ENCODE data around the gene PDE6B.

Gene PDE6B

DNA sequence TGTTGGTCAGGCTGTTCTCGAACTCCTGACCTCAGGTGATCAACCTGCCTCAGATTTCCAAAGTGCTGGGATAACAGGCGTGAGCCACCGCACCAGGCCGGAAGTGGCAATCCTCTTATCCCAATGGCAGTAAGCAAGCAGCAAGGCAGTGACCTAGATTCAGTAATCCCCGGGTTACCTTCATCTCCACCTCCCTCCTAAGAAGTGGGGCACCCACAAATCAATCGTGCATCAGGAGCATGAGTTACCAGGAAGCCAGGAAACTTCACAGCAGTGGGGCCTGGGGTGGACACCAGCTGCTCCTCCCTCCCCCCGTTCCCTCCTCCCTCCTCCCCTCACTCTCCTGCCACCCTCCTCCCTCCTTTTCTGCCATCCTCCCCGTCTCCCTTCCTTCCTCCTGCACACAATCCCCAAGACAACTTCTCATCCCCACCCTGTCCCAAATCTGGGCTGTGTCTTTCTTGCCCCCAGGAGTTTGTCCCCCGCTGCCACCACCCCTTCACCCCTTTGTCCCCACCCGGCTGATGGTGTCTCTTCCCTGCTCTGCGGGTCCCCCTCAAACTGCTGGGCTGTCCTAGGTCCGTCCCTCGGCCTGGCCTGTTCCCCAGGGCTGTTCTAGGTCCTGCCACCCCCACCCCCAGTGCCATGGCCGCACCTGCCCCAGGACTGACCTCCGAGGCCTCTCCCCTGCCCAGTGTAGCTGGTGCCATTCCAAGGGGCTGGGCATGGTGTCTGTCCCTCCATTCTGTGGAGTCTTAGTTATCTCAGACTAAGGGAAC is 2.2 kb downstream of the PDE6B start:
- Histone ChIP-seq H3K9ac (ENCODE audit: low read depth, low read length) (no peak overlapping the region), H3K27me3 (ENCODE audit: control insufficient read depth, insufficient read depth, low read length) (no peaks in the 10 kb centered on the region), H3K4me1 (ENCODE audit: control insufficient read depth, insufficient read depth, low read length) (peaks cover 3% of the 10 kb centered on the region), H3K9me3 (ENCODE audit: control insufficient read depth, insufficient read depth, low read length) (peaks cover 3% of the 10 kb centered on the region), H3K36me3 (ENCODE audit: control insufficient read depth, insufficient read depth, low read length) (no peaks in the 10 kb centered on the region), H3K4me3 (ENCODE audit: low read depth, low read length) (no peak overlapping the region)

DNA sequence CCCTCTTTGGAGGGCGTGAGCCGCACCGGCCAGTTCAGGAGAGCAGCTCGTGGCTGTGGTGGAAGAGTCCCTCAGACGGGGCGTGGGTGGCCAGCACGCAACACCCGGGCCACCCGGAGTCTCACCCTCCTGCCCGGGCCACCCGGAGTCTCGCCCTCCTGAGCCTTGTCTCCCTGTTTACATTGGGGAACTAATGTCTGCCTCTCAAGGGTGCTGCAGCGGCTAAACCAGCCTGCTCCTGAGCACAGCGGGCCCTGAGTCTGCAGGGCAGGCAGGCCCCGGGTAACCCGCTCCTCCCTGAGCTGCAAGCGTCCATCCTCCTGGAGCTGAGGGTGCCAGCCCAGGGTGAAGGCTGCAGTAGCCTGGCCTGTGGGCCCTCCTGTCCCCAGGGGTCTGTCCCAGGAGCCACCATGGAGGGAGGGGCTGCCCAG is 3.0 kb downstream of the PDE6B start:
- Histone ChIP-seq H3K9ac (ENCODE audit: low read depth, low read length) (no peak overlapping the region), H3K9me3 (ENCODE audit: control insufficient read depth, insufficient read depth, low read length) (peaks cover 3% of the 10 kb centered on the region), H3K4me3 (ENCODE audit: low read depth, low read length) (no peak overlapping the region), H3K27me3 (ENCODE audit: control insufficient read depth, insufficient read depth, low read length) (no peaks in the 10 kb centered on the region), H3K36me3 (ENCODE audit: control insufficient read depth, insufficient read depth, low read length) (no peaks in the 10 kb centered on the region), H3K4me1 (ENCODE audit: control insufficient read depth, insufficient read depth, low read length) (peaks cover 3% of the 10 kb centered on the region)

DNA sequence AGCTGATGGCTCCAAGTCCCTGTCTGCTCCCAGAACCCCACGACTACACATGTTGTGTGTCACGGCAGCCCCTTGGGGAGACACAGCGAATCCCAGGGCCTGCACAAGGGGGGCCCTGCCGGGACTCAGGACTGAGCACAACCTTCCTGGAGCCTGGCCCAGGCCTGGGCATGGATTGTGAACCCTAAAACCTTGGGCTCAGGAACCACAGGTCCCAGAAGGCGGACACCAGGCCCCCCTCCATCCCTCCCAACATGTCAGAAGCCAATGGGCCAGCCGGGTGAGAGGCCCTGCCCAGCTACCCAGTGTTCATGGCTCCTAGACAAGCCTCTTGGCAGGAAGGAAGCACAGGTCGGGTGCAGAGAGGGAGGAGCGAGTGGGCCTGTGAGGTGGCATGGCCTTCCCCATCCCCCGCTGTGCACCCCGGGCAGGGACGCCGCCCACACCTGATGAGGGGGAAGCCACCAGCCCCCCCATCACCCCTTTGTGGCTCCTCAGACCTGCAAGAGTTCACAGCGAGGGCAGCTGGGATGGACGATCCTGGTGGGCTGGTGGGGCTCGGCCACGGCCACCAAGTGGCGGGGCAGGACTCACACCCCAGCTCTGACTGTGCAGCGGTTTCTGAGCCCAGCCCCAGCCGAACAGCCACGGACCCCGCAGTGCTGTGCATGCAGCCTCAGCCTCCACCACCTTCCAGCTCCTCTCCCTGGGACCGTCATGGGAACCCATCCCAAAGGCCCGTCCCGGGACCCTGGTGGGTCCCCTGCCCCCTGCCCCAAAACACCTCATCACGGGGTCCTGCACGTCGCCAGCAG is 3.7 kb downstream of the PDE6B start:
- Histone ChIP-seq H3K9ac (ENCODE audit: low read depth, low read length) (no peak overlapping the region), H3K4me3 (ENCODE audit: low read depth, low read length) (no peak overlapping the region), H3K36me3 (ENCODE audit: control insufficient read depth, insufficient read depth, low read length) (no peaks in the 10 kb centered on the region), H3K4me1 (ENCODE audit: control insufficient read depth, insufficient read depth, low read length) (peaks cover 3% of the 10 kb centered on the region), H3K9me3 (ENCODE audit: control insufficient read depth, insufficient read depth, low read length) (peaks cover 3% of the 10 kb centered on the region), H3K27me3 (ENCODE audit: control insufficient read depth, insufficient read depth, low read length) (no peaks in the 10 kb centered on the region)

DNA sequence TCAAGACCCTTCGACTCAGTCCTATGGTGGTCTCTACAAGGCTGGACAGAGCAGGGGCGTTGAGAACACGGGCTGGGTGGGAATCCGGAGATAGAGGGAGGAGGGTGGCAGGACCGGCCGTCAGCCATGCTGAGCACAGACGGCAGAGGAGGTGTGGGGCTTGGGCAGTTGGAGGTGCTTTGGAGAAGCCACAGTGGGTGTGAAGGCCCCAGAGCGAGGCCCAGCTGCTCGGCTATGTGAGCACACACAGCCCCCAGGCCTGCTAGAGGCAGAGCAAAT is 4.2 kb downstream of the PDE6B start:
- Histone ChIP-seq H3K36me3 (ENCODE audit: control insufficient read depth, insufficient read depth, low read length) (no peaks in the 10 kb centered on the region), H3K4me1 (ENCODE audit: control insufficient read depth, insufficient read depth, low read length) (no peaks in the 10 kb centered on the region), H3K9ac (ENCODE audit: low read depth, low read length) (no peak overlapping the region), H3K4me3 (ENCODE audit: low read depth, low read length) (no peak overlapping the region), H3K9me3 (ENCODE audit: control insufficient read depth, insufficient read depth, low read length) (peaks cover 3% of the 10 kb centered on the region), H3K27me3 (ENCODE audit: control insufficient read depth, insufficient read depth, low read length) (no peaks in the 10 kb centered on the region)

DNA sequence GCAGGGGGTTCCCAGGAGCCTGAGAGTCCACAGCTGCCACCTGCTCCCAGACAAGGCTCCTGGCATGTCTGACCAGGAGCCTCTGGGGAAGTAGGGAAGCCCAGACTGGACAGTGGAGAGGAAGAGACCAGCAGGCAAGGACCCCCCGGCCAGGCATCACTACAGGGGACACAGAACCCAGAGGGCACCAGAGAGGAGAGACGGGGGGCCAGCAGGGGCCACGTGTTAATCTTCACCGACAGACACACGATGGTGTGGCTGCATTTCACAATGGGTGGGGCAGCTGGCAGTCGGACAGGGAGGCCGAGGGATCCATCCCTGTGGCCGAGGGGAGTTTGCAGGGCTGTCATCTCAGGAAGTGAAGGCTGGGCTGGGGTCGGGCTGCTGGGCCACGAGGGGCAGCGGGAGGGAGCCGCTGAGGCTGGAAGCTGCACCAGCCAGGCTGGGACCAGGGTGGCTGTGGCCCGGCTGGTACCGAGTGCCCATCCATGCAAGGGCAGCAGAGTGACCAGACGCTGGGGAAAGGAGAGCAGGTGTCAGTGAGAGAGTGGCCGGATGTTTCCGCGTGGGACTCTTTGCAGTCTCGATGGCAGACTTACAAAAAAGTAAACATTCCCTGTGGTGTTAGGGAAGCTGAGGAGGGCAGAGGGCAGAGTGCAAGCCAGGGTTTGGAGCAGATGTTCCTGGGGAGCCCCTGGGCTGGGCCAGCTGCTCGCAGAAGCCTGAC is 4.7 kb downstream of the PDE6B start:
- H3K9me3 ChIP-seq (ENCODE audit: control insufficient read depth, insufficient read depth, low read length) = peaks cover 3% of the 10 kb centered on the region
- no peaks in the 10 kb centered on the region for H3K36me3 ChIP-seq (ENCODE audit: control insufficient read depth, insufficient read depth, low read length)
- no peaks in the 10 kb centered on the region for H3K4me1 ChIP-seq (ENCODE audit: control insufficient read depth, insufficient read depth, low read length)
- H3K4me3 ChIP-seq (ENCODE audit: low read depth, low read length) = no peak overlapping the region
- H3K9ac ChIP-seq (ENCODE audit: low read depth, low read length) = no peak overlapping the region
- H3K27me3 ChIP-seq (ENCODE audit: control insufficient read depth, insufficient read depth, low read length) = no peaks in the 10 kb centered on the region

DNA sequence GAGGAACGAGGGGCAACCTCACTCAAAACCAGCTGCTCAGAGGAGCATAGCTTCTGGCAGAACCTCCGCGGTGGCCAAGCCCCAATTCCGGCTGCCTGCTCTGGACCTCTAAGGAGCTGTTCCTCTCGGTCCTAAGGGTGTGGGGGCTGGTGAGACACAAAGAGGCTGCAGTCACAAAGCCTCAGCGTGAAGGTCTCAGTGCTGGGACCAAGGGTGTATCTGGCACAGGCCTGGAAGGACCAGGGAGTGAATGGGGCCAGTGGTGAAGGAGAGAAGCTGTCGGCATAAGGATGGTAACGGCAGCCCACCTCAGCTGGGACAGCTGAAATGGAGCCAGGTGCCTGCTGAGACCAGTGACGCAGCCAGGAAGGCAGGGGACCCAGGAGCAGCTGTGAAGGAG is 5.3 kb downstream of the PDE6B start:
- no peak overlapping the region for H3K9ac ChIP-seq (ENCODE audit: low read depth, low read length)

DNA sequence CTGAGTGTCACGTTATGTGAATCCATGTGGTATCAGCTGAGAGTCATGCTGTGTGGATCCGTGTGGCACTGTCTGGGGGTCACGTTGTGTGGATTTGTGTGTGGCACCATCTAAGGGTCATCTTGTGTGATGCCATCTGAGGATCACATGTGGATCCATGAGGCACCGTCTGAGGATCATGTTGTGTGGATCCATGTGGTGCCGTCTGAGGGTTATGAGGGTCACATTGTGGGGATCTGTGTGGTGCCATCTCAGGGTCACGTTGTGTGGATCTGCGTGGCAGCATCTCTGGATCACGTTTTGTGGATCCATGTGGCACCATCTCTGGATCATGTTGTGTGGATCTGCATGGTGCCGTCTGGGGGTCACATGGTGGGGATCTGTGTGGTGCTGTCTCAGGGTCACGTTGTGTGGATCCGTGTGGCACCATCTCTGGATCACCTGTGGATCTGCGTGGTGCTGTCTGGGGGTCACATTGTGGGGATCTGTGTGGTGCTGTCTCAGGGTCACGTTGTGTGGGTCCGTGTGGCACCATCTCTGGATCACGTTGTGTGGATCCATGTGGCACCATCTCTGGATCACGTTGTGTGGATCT is 6.9 kb downstream of the PDE6B start:
- Histone ChIP-seq H3K36me3 (ENCODE audit: control insufficient read depth, insufficient read depth, low read length) (no peaks in the 10 kb centered on the region), H3K9ac (ENCODE audit: low read depth, low read length) (no peak overlapping the region), H3K4me3 (ENCODE audit: low read depth, low read length) (no peak overlapping the region), H3K27me3 (ENCODE audit: control insufficient read depth, insufficient read depth, low read length) (no peaks in the 10 kb centered on the region), H3K9me3 (ENCODE audit: control insufficient read depth, insufficient read depth, low read length) (peaks cover 3% of the 10 kb centered on the region), H3K4me1 (ENCODE audit: control insufficient read depth, insufficient read depth, low read length) (no peaks in the 10 kb centered on the region)

More for the DNA sequence above, 5.3 kb downstream of the PDE6B start:
- no peaks in the 10 kb centered on the region for H3K27me3 ChIP-seq (ENCODE audit: control insufficient read depth, insufficient read depth, low read length)
- no peak overlapping the region for H3K4me3 ChIP-seq (ENCODE audit: low read depth, low read length)
- peaks cover 3% of the 10 kb centered on the region for H3K9me3 ChIP-seq (ENCODE audit: control insufficient read depth, insufficient read depth, low read length)
- no peaks in the 10 kb centered on the region for H3K36me3 ChIP-seq (ENCODE audit: control insufficient read depth, insufficient read depth, low read length)
- H3K4me1 ChIP-seq (ENCODE audit: control insufficient read depth, insufficient read depth, low read length) = no peaks in the 10 kb centered on the region

DNA sequence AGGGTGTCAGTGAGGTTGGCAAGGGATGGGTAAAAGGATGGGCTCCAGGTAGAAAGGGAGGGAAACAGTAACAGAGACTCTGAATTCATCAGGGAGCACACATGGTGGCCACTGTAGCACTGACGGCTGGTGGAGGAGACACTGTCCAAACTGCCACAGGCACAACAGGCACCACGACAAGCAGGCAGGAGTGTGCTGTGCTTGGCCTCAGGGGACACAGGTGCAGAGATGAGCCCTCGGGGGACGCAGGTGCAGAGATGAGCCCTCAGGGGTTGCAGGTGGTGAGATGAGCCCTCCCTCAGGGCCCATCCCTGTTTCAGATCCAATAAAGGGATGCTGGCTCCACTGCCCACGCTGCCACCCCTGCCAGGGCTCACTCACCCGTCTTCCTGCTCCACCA is 7.6 kb downstream of the PDE6B start:
- H3K9me3 ChIP-seq (ENCODE audit: control insufficient read depth, insufficient read depth, low read length) = peaks cover 3% of the 10 kb centered on the region
- no peak overlapping the region for H3K4me3 ChIP-seq (ENCODE audit: low read depth, low read length)
- no peaks in the 10 kb centered on the region for H3K36me3 ChIP-seq (ENCODE audit: control insufficient read depth, insufficient read depth, low read length)
- H3K27me3 ChIP-seq (ENCODE audit: control insufficient read depth, insufficient read depth, low read length) = no peaks in the 10 kb centered on the region
- no peaks in the 10 kb centered on the region for H3K4me1 ChIP-seq (ENCODE audit: control insufficient read depth, insufficient read depth, low read length)
- H3K9ac ChIP-seq (ENCODE audit: low read depth, low read length) = no peak overlapping the region

DNA sequence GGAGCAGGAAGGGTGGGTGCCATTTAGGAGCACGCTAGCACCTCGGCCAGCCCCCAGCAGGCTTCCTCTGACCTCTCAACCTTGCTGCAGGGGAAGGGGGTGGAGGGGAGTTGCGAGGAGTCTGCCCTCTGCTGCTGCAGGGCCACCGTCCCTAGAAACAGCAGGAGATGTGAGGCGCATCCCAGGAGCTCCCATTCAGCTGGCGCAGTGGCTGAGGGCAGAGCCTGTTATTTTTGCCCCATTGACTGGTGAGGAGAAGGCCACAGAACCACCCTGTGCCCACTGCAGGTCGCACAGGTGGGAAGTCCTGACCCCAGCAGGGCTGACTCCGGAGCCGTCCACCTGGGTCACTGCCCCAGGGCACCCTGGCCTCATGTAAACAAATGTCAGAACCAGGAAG is 8.0 kb downstream of the PDE6B start:
- no peak overlapping the region for H3K4me3 ChIP-seq (ENCODE audit: low read depth, low read length)
- H3K4me1 ChIP-seq (ENCODE audit: control insufficient read depth, insufficient read depth, low read length) = no peaks in the 10 kb centered on the region
- H3K9me3 ChIP-seq (ENCODE audit: control insufficient read depth, insufficient read depth, low read length) = peaks cover 3% of the 10 kb centered on the region
- no peaks in the 10 kb centered on the region for H3K27me3 ChIP-seq (ENCODE audit: control insufficient read depth, insufficient read depth, low read length)
- H3K36me3 ChIP-seq (ENCODE audit: control insufficient read depth, insufficient read depth, low read length) = no peaks in the 10 kb centered on the region
- no peak overlapping the region for H3K9ac ChIP-seq (ENCODE audit: low read depth, low read length)

DNA sequence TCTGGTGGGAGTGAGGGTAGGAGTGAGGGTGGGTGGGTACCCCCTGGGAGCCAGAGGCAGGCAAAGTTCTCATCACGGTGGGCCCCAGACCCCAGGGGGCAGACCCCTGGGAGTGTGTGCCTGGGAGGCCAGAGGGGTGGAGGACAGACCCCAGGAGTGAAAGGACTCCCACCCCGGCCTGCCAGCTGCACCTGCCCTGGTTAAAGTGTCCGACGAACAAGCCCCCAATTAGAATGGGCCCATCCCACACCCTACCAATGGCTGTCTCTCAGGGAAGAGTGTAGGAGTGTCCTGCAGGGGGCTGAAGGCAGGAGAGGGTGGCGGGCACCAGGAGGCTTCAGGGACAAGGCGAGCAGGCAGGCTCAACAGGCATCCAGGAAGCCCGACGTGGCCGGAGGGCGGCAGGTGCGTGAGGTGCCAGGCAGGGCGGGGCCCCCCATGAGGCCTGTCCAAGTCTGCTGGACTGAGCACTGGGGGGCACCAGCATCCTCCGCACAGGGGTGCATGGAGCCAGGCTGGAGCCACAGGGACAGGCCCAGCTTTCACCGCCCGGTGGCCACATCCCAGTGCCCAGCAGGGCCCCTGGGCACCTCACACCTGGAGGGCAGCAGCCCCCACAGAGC is 8.7 kb downstream of the PDE6B start:
- H3K9me3 ChIP-seq (ENCODE audit: control insufficient read depth, insufficient read depth, low read length) = peaks cover 3% of the 10 kb centered on the region
- H3K36me3 ChIP-seq (ENCODE audit: control insufficient read depth, insufficient read depth, low read length) = no peaks in the 10 kb centered on the region
- H3K27me3 ChIP-seq (ENCODE audit: control insufficient read depth, insufficient read depth, low read length) = no peaks in the 10 kb centered on the region

DNA sequence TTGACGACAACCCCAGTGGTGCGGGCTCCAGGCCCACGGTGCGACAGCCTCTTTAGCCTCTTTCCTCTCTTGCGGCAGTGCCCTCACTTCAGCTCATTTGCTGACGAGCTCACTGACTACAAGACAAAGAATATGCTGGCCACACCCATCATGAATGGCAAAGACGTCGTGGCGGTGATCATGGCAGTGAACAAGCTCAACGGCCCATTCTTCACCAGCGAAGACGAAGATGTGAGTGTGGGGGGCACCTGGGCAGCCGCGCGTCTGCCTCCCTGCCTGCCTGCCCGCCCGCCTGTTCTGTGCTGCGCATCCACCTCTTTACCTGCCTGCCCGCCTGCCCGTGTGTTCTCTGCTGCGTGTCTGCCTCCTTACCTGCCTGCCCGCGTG is 9.2 kb downstream of the PDE6B start:
- H3K9ac ChIP-seq (ENCODE audit: low read depth, low read length) = no peak overlapping the region
- H3K36me3 ChIP-seq (ENCODE audit: control insufficient read depth, insufficient read depth, low read length) = no peaks in the 10 kb centered on the region
- no peak overlapping the region for H3K4me3 ChIP-seq (ENCODE audit: low read depth, low read length)
- no peaks in the 10 kb centered on the region for H3K4me1 ChIP-seq (ENCODE audit: control insufficient read depth, insufficient read depth, low read length)
- peaks cover 3% of the 10 kb centered on the region for H3K9me3 ChIP-seq (ENCODE audit: control insufficient read depth, insufficient read depth, low read length)
- H3K27me3 ChIP-seq (ENCODE audit: control insufficient read depth, insufficient read depth, low read length) = no peaks in the 10 kb centered on the region

More for the DNA sequence above, 8.7 kb downstream of the PDE6B start:
- Histone ChIP-seq H3K4me3 (ENCODE audit: low read depth, low read length) (no peak overlapping the region), H3K9ac (ENCODE audit: low read depth, low read length) (no peak overlapping the region), H3K4me1 (ENCODE audit: control insufficient read depth, insufficient read depth, low read length) (no peaks in the 10 kb centered on the region)

Measured in iPS-15b (cell line).